OCI-LY3 (cell line): ENCODE measurements around the gene COX7A2.

ENCODE experiments used
- H2AFZ ChIP-seq: fragments of 200-600, 300-600 bp; shearing (Covaris generic); 2 replicates; pipeline ENCODE4 v1.6.0; 2014; ENCODE audit warnings: antibody characterized with exemption, low read depth, low read length
- H3K27ac ChIP-seq: fragments of 200-600, 300-600 bp; sonication (generic); 2 replicates; pipeline ENCODE4 v1.5.1; 2014; ENCODE audit warnings: mild to moderate bottlenecking, low read length, moderate library complexity, mixed read lengths
- H3K27me3 ChIP-seq: fragments of 200-600, 300-600 bp; sonication (generic); 2 replicates; pipeline ENCODE4 v1.6.1; 2014; ENCODE audit warnings: low read depth, low read length, mixed read lengths
- H3K36me3 ChIP-seq: fragments of 200-600, 300-600 bp; sonication (generic); replicated peaks from 2 replicates; pipeline ENCODE3; 2014; ENCODE audit warnings: low read depth, low read length, mixed read lengths
- H3K4me1 ChIP-seq: fragments of 300-600, 200-600 bp; sonication (generic); 2 replicates; pipeline ENCODE4 v1.6.1; 2014; ENCODE audit warnings: low read length, mixed read lengths
- H3K4me2 ChIP-seq: fragments of 200-600, 300-600 bp; sonication (generic); 2 replicates; pipeline ENCODE4 v1.6.1; 2014; ENCODE audit warnings: low read length, mixed read lengths
- H3K4me3 ChIP-seq: fragments of 300-600, 200-600 bp; sonication (generic); 2 replicates; pipeline ENCODE4 v1.5.1; 2014; ENCODE audit warnings: antibody characterized with exemption, mild to moderate bottlenecking, low read length, moderate library complexity
- H3K79me2 ChIP-seq: fragments of 300-600, 200-600 bp; shearing (Covaris generic); 2 replicates; pipeline ENCODE4 v1.6.1; 2014; ENCODE audit warnings: mild to moderate bottlenecking, low read length, mixed read lengths
- H3K9ac ChIP-seq: fragments of 300-600, 200-600 bp; shearing (Covaris generic); 2 replicates; pipeline ENCODE4 v1.6.0; 2014; ENCODE audit warnings: mild to moderate bottlenecking, low read length, moderate library complexity
- H3K9me3 ChIP-seq: fragments of 200-600, 300-600 bp; shearing (Covaris generic); 2 replicates; pipeline ENCODE4 v1.6.1; 2014; ENCODE audit warnings: low read length, mixed read lengths; ENCODE audit not compliant: insufficient read depth
- H4K20me1 ChIP-seq: fragments of 200-600, 300-600 bp; sonication (generic); 2 replicates; pipeline ENCODE4 v1.6.1; 2016; ENCODE audit warnings: low read length, mixed read lengths; ENCODE audit not compliant: insufficient read depth
- CTCF ChIP-seq: fragments of 200-600, 300-600 bp; sonication (generic); IDR thresholded peaks from 2 replicates; pipeline ENCODE4 v1.5.1; 2014; ENCODE audit warnings: antibody characterized with exemption, low read length, low read depth
- EZH2phosphoT487 ChIP-seq: fragments of 200-600 bp; shearing (Covaris generic); IDR thresholded peaks from 2 replicates; pipeline ENCODE4 v1.6.1; 2018; ENCODE audit warnings: antibody characterized with exemption, mixed run types, low read depth

COX7A2 gene

GRCh38 chr6:75236630-75237029, 7.0 kb downstream of the COX7A2 start:
- H3K4me1 ChIP-seq, result peaks cover 3% of the 10 kb centered on the region; the same call in 1 of the 2 replicates
- TF ChIP-seq CTCF (no peak), EZH2phosphoT487 (no peak)
- no peaks in the 10 kb centered on the region for H3K27me3 ChIP-seq
- H2AFZ ChIP-seq, result no peak overlapping the region
- H3K36me3 ChIP-seq, result peaks cover 38% of the 10 kb centered on the region
- H3K27ac ChIP-seq, result no peak overlapping the region
- no peak overlapping the region for H3K9ac ChIP-seq
- no peak overlapping the region for H3K4me3 ChIP-seq
- H4K20me1 ChIP-seq, result peaks cover 7% of the 10 kb centered on the region; the same call in 1 of the 2 replicates
- H3K4me2 ChIP-seq, result no peak overlapping the region
- H3K9me3 ChIP-seq, result no peaks in the 10 kb centered on the region
- peaks cover 12% of the 10 kb centered on the region for H3K79me2 ChIP-seq

- Histone ChIP-seq H3K27ac (no peak overlapping the region), H3K9me3 (no peaks in the 10 kb centered on the region), H3K4me2 (no peak overlapping the region), H3K9ac (no peak overlapping the region), H2AFZ (no peak overlapping the region), H3K36me3 (peaks cover 31% of the 10 kb centered on the region), H3K4me1 (peaks cover 3% of the 10 kb centered on the region; the same call in 1 of the 2 replicates), H3K79me2 (no peaks in the 10 kb centered on the region), H3K4me3 (no peak overlapping the region), H4K20me1 (no peaks in the 10 kb centered on the region), H3K27me3 (no peaks in the 10 kb centered on the region)
- no peak for TF ChIP-seq CTCF
- TF ChIP-seq EZH2phosphoT487, result no peak
Measured at GRCh38 chr6:75235271-75235670, 8.3 kb downstream of the COX7A2 start.

GRCh38 chr6:75234126-75234865, 9.3 kb downstream of the COX7A2 start:
- Histone ChIP-seq H3K79me2 (no peaks in the 10 kb centered on the region), H2AFZ (no peak overlapping the region), H3K27me3 (no peaks in the 10 kb centered on the region), H3K36me3 (peaks cover 24% of the 10 kb centered on the region), H3K4me3 (no peak overlapping the region), H3K4me1 (peaks cover 3% of the 10 kb centered on the region; the same call in 1 of the 2 replicates), H3K27ac (no peak overlapping the region), H3K9ac (no peak overlapping the region), H3K4me2 (no peak overlapping the region), H3K9me3 (no peaks in the 10 kb centered on the region), H4K20me1 (no peaks in the 10 kb centered on the region)
- TF ChIP-seq CTCF (no peak), EZH2phosphoT487 (no peak)

- H3K27ac ChIP-seq, result no peak overlapping the region
- no peak overlapping the region for H2AFZ ChIP-seq
- TF ChIP-seq CTCF (no peak), EZH2phosphoT487 (no peak)
- no peaks in the 10 kb centered on the region for H3K27me3 ChIP-seq
- H3K4me2 ChIP-seq, result no peak overlapping the region
- H3K9ac ChIP-seq, result no peak overlapping the region
- H3K79me2 ChIP-seq, result no peaks in the 10 kb centered on the region
- H3K36me3 ChIP-seq, result peaks cover 20% of the 10 kb centered on the region
- H4K20me1 ChIP-seq, result no peaks in the 10 kb centered on the region
- H3K4me1 ChIP-seq, result peaks cover 3% of the 10 kb centered on the region; the same call in 1 of the 2 replicates
- no peak overlapping the region for H3K4me3 ChIP-seq
- no peaks in the 10 kb centered on the region for H3K9me3 ChIP-seq
Measured at GRCh38 chr6:75233092-75233615, 10.4 kb downstream of the COX7A2 start.
